Ectodermal cell (in vitro differentiated cells): ENCODE measurements around the gene CTNNBL1.
"Not testable (repeated sequence)": the region's sequence is repeated elsewhere in the genome, so short reads cannot be mapped to it uniquely, and the experiment has no call there.

Experiments
- H3K27ac ChIP-seq: 2 replicates; pipeline ENCODE4 v1.7.0; 2013; ENCODE audit warnings: mild to moderate bottlenecking, low read depth, low read length; ENCODE audit not compliant: insufficient read depth, poor library complexity, severe bottlenecking
- H3K27me3 ChIP-seq: 2 replicates; pipeline ENCODE4 v1.7.0; 2013; ENCODE audit warnings: mild to moderate bottlenecking, low read length; ENCODE audit not compliant: insufficient read depth, control insufficient read depth, poor library complexity, severe bottlenecking
- H3K36me3 ChIP-seq: one replicate; pipeline ENCODE4 v1.7.0; 2013; ENCODE audit warnings: low read length; ENCODE audit not compliant: control insufficient read depth, insufficient read depth
- H3K4me1 ChIP-seq: one replicate; pipeline ENCODE4 v1.7.0; 2013; ENCODE audit warnings: low read length; ENCODE audit not compliant: control insufficient read depth, insufficient read depth
- H3K4me3 ChIP-seq: 2 replicates; pipeline ENCODE4 v1.7.0; 2013; ENCODE audit warnings: low read depth, low read length, control low read depth; ENCODE audit not compliant: insufficient read depth
- H3K9me3 ChIP-seq: 2 replicates; pipeline ENCODE4 v1.7.0; 2013; ENCODE audit warnings: mild to moderate bottlenecking, low read length, moderate library complexity; ENCODE audit not compliant: control insufficient read depth
- WGBS, 2 experiments: methylation state at CpG; one replicate each; pipeline ENCODE4 v1.1.7; 2013; ENCODE audit warnings: missing lambda C conversion rate in 2 of 2; 5-methylcytosine and 5-hydroxymethylcytosine counted together

CTNNBL1 gene

DNA sequence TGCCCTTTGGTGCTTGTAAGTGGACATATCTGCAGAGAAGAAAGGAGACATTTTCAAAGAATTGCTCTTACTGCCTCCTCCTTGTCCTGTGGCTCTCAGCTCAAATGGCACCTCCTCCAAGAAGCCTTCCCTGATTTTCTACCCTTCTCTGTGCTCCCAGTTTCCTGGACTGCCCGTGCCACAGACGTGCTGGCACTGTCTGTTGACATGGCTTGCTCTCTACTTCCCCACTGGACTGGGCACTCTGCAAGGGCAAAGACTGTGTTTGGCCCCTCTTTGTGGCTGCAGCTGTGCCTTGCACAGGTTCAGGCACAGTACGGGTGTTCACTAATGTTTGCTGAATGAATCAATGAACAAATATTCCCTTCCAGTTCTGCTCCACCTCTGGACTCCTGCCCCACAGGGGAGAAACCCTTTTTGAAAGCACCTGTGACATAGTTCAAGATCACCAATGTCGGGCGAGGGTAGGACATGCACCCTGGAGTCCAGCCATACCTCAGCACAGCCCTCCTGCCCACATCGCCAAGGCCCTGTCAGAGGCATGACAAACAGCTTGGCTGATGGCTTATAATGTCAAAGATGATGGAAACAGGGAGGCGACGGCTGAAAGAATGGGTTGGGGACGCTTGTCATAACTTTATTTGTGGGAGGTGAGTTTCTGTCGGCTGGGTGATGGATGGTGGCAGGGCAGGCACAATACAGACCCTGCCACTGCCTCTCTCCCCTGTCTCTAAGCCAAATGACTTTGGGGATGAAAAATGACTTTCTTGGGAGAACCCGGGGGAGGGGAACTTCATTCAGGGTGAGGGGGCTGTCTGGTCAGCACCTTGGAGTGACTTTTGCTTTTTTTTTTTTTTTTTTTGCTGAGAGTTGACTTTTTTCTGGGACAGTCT, 15.6 kb upstream of the CTNNBL1 start:
- H3K4me1 ChIP-seq: no peaks in the 10 kb centered on the region
- no peak overlapping the region for H3K4me3 ChIP-seq
- no peaks in the 10 kb centered on the region for H3K27me3 ChIP-seq
- no peaks in the 10 kb centered on the region for H3K9me3 ChIP-seq
- H3K36me3 ChIP-seq: no peaks in the 10 kb centered on the region
- WGBS, 2 experiments: 86 to 90% methylated on average over 11 of the region's 11 CpGs
- no peak overlapping the region for H3K27ac ChIP-seq

DNA sequence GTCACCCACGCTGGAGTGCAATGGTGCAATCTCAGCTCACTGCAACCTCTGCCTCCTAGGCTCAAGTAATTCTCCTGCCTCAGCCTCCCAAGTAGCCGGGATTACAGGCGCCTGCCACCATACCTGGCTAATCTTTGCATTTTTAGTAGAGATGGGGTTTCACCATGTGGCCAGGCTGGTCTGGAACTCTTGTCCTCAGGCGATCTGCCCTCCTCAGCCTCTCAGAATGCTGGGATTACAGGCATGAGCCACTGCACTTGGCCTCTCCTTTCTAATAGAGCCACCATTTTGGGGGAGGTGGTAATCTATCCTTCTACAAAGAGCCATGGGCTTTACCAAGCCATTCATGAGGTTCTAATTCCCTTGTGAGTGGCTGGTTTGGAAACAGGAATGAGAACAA, 14.1 kb upstream of the CTNNBL1 start:
- not testable (repeated sequence) for H3K4me1 ChIP-seq, H3K36me3 ChIP-seq, H3K4me3 ChIP-seq, H3K27ac ChIP-seq, H3K9me3 ChIP-seq, H3K27me3 ChIP-seq
- 89 to 90% methylated on average over 4 of the region's 4 CpGs for WGBS, 2 experiments

DNA sequence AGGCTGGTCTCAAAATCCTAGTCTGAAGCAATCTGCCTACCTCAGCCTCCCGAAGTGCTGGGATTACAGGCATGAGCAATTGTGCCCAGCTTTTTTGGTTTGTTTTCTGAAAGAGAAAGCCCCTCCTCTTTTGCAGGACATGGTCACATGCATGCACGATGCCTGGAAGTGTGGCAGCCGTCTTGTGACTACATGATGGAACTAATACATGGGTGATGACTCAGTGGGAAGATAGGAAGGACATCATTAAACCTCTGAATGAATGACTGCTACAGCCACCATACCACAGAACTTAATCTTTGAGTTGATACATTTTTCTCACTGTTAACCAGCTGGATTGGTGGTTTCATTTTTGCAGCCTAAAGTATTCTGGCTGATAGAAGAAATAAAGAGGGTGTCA, 13.4 kb upstream of the CTNNBL1 start:
- H3K36me3 ChIP-seq: no peaks in the 10 kb centered on the region
- WGBS, 2 experiments: 87% methylated on average over 3 of the region's 3 CpGs

DNA sequence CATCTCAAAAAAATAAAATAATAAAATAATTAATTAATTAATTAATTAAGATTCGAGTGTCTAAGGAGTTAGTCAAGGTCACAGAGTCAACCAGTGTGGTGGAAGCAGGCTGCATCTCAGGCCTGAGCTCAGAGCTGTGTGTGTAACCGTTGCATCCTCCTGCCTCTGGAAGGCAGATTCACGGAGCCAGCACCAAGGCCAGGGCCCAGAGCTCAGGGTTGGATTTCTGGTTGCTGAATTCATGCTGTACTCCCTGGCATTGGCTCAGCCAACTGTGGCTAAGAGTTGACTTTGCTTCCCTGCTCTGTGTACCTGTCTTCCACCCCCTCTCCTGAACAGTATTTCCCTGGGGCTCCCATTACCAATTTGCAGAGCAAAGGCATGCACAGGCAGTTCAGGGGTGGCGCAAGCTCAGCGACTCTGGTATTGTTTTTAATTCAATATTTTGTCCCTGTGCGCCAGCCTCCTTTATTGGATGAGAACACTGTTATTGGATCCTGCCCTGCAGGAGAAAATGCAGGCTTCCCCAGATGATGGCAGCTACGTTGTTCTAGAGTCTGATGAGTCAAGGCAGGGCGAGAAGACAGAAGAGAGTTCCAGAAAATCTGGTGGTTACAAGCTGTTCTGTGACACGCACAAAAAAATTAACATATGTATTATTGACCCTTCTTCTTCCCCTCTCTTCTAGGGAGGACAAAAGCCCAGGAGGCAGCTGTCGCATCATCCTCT, 12.3 kb upstream of the CTNNBL1 start:
- no peaks in the 10 kb centered on the region for H3K27me3 ChIP-seq
- H3K27ac ChIP-seq: no peak overlapping the region
- no peaks in the 10 kb centered on the region for H3K9me3 ChIP-seq
- H3K4me1 ChIP-seq: no peaks in the 10 kb centered on the region
- H3K4me3 ChIP-seq: no peak overlapping the region
- H3K36me3 ChIP-seq: no peaks in the 10 kb centered on the region
- WGBS, 2 experiments: 77 to 79% methylated on average over 10 of the region's 10 CpGs

More for the DNA sequence above, 13.4 kb upstream of the CTNNBL1 start:
- Histone ChIP-seq H3K4me3 (no peak overlapping the region), H3K9me3 (no peaks in the 10 kb centered on the region), H3K4me1 (no peaks in the 10 kb centered on the region), H3K27me3 (no peaks in the 10 kb centered on the region), H3K27ac (no peak overlapping the region)

DNA sequence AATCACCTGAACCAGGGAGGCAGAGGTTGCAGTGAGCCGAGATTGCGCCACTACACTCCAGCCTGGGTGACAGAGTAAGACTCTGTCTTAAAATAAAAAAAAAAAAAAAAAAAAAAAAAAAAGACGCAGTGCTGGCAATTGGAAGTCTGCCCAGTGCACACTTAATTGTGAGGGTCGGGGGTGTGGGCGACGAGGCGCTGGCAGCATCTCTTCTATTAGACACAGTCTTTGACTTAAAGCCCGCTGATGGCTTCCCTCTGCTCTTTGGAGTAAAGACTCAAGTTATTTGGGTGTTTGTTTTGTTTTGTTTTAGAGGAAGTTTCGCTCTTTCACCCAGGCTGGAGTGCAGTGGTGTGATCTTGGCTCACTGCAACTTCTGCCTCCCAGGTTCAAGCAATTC, 10.7 kb upstream of the CTNNBL1 start:
- WGBS, 2 experiments: 86% methylated on average over 9 of the region's 9 CpGs
- not testable (repeated sequence) for H3K27ac ChIP-seq, H3K27me3 ChIP-seq, H3K9me3 ChIP-seq, H3K4me1 ChIP-seq, H3K36me3 ChIP-seq, H3K4me3 ChIP-seq

DNA sequence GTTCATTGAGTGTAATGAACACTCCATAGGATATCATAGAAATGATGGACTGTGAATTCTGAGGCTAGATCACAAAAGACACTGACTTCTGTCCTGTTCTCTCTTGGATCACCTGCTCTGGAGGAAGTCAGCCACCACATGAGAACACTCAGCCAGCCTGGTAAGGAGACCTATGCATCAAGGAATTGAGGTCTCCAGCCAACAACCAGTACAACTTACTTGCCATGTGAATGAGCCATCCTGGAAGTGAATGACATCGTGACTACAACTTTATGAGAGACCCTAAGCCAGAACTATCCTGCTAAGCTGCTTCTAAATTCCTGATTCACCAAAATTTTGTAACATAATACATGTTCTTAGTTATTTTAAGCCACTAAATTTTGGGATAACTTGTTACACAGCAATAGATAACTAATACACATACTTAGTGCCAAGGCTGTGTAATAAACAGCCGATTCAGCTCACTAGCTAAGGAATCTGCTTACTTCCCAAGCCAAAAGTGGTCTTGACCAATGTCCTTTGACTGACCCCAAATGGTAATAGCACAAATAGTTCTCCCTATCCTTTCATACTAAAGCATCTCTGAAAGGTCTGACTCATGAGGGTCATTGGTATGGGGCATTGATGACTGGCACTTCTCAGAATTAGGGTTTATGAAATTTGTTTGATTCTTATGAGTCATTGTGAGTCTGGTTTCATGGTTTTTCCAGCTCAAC, 6.9 kb upstream of the CTNNBL1 start:
- H3K4me3 ChIP-seq: no peak overlapping the region
- 94 to 98% methylated on average over 2 of the region's 2 CpGs for WGBS, 2 experiments

DNA sequence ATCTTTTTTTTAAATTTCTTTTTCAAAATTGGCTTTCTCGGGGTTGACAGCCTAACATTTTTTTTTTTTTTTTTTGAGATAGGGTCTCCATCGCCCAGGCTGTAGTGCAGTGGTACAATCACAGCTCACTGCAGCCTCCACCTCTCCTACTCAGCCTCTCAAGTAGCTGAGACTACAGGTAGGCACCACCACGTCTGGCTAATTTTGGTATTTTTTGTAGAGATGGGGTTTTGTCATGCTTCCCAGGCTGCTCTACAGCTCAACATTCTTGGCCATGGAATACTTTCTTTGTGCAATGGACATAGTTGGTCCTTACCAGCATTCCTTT, 6.4 kb upstream of the CTNNBL1 start:
- 69 to 100% methylated on average over 1 to 3 of the region's 3 CpGs for WGBS, 2 experiments
- Histone ChIP-seq H3K4me3 (no peak overlapping the region), H3K9me3 (no peaks in the 10 kb centered on the region), H3K27ac (no peak overlapping the region), H3K4me1 (no peaks in the 10 kb centered on the region), H3K36me3 (no peaks in the 10 kb centered on the region), H3K27me3 (peaks cover 24% of the 10 kb centered on the region)

More for the DNA sequence above, 6.9 kb upstream of the CTNNBL1 start:
- H3K9me3 ChIP-seq: no peaks in the 10 kb centered on the region
- no peak overlapping the region for H3K27ac ChIP-seq
- H3K27me3 ChIP-seq: peaks cover 24% of the 10 kb centered on the region
- no peaks in the 10 kb centered on the region for H3K36me3 ChIP-seq
- H3K4me1 ChIP-seq: no peaks in the 10 kb centered on the region

DNA sequence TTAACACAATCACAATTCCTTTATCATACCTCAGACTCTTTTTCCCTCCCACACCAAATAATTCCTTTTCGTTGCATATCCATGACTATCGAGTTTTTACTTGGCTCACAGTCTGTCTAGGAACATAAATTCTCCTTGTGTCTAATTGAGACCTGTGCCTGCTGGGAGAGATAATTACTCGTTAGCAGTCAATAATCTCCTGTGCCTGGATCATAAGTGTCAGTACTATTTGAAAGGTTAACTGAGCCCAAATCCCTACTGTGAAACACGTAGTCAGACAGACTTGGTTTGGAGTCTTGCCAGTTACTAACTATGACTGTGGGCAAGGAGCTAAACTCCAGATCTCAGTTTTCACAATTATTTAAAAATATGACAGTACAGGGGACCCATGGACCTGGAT, 5.7 kb upstream of the CTNNBL1 start:
- H3K4me1 ChIP-seq: no peaks in the 10 kb centered on the region
- no peaks in the 10 kb centered on the region for H3K9me3 ChIP-seq
- 83 to 89% methylated on average over 4 of the region's 4 CpGs for WGBS, 2 experiments
- no peaks in the 10 kb centered on the region for H3K36me3 ChIP-seq
- H3K27me3 ChIP-seq: peaks cover 24% of the 10 kb centered on the region
- no peak overlapping the region for H3K27ac ChIP-seq
- H3K4me3 ChIP-seq: no peak overlapping the region

DNA sequence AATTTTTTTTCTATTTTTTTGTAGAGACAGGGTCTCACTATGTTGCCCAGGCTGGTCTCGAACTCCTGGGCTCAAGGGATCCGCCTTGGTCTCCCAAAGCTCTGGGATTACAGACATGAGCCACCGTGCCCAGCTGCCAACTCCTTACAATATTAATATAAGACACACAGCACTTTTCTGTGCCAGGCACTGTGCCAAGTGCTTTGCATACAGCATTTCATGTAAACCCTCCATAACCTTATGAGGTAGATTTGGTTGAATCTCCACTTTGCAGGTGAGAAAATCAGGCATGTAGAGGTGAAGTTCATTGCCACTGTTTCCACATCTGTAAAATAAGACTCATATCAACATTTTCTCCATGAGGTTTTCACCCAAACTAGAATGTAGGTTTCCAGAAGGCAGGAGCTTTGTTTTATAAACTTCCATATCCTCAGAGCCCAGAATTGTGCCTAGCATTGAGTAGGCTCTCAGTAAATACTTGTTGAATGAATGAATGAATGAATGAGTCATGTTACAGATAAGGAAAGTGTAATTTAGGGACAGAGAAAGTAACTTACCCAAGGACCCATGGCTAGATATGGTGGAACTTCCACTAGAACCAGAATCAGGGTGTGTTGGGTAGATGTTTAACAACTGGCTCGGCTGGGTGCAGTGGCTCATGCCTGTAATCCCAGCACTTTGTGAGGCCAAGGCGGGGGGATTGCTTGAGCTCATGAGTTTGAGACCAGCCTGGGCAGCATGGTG, 3.0 kb upstream of the CTNNBL1 start:
- Histone ChIP-seq H3K4me3 (no peak overlapping the region), H3K9me3 (no peaks in the 10 kb centered on the region), H3K36me3 (no peaks in the 10 kb centered on the region), H3K27me3 (peaks cover 24% of the 10 kb centered on the region), H3K4me1 (peaks cover 6% of the 10 kb centered on the region), H3K27ac (no peak overlapping the region)
- WGBS, 2 experiments: 80 to 86% methylated on average over 5 of the region's 5 CpGs
